Bronchial epithelial cell (primary cell): ENCODE results near the gene CDC42EP4. TPM values are rescaled to one million over a fixed set of nuclear protein-coding genes. Genes with fewer than 3 reads are reported as not detected.

Experiments used
- DNase-seq: peaks from one replicate; pipeline ENCODE4 v3.0.0-alpha.2; 2010; ENCODE audit warnings: low read depth
- FAIRE-seq: peaks from 2 replicates; lab custom pipeline; 2011; peaks lifted over from hg19 to GRCh38; lab: Jason Lieb, UNC
- H3K27me3 ChIP-seq: 2 replicates; pipeline ENCODE4 v1.5.1; 2011; ENCODE audit warnings: low read length; ENCODE audit not compliant: control insufficient read depth, insufficient read depth
- H3K36me3 ChIP-seq: 2 replicates; pipeline ENCODE4 v1.5.1; 2011; ENCODE audit warnings: low read length; ENCODE audit not compliant: control insufficient read depth, insufficient read depth
- H3K4me3 ChIP-seq: 2 replicates; pipeline ENCODE4 v1.5.1; 2011; ENCODE audit warnings: mild to moderate bottlenecking, low read depth, low read length, control low read depth
- CTCF ChIP-seq: IDR thresholded peaks from 2 replicates; pipeline ENCODE4 v1.5.1; 2011; ENCODE audit warnings: mild to moderate bottlenecking, moderate library complexity, low read length, control low read depth, inconsistent platforms; ENCODE audit not compliant: insufficient read depth, severe bottlenecking
- total RNA-seq: library from RNA; depleted of rRNA; stranded (reverse); fragments of >200 nt; gene quantifications from 2 replicates; pipeline ENCODE4 v1.2.1, GENCODE V29; 2014

CDC42EP4 gene
- total RNA-seq, 1 donor from 2014 or later, result 16.8 TPM

GRCh38 chr17:73290399-73291259, 21.2 kb downstream of the CDC42EP4 start:
- no peak overlapping the region for H3K4me3 ChIP-seq
- FAIRE-seq, result no peak
- TF ChIP-seq CTCF, result no peak

DNA sequence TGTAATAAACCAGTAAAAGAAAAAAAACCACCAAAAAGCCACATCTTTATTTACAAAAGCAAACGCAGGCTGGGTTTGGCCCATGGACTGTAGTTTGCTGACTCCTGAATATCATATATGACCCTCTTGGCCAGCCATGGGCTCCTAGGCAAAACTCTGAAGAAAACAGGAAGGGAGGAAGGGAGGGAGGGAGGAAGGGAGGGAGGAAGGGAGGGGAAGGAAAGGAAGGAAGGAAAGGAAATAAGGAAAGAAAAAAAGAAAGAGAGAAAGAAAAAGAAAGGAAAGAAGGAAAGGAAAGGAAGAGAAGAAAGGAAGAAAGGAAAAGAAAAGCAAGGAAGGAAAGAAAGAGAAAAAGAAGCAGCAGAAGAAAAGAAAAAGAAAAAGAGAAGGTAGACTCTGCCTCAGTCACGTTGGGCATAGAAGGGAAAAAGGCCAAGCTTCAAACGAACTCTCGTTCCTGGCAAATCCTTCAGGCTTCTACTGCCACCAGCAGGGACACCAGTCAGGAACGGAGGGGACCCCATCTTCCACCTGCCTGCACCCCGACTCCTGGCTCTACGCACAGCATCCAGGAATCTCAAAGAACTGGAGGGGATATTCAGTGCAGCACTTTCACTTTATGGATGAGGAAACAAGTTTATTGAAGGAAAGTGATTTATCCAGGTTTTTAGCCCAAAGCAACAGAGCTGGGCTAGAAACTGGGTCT, 22.1 kb downstream of the CDC42EP4 start:
- DNase-seq (no peak), FAIRE-seq (no peak)
- Histone ChIP-seq H3K4me3 (no peak overlapping the region), H3K27me3 (no peaks in the 10 kb centered on the region), H3K36me3 (peaks cover 16% of the 10 kb centered on the region)
- no peak for TF ChIP-seq CTCF

More at GRCh38 chr17:73290399-73291259, 21.2 kb downstream of the CDC42EP4 start:
- Histone ChIP-seq H3K36me3 (peaks cover 11% of the 10 kb centered on the region), H3K27me3 (no peaks in the 10 kb centered on the region)
- DNase-seq, result no peak

GRCh38 chr17:73288534-73289302, 23.1 kb downstream of the CDC42EP4 start:
- no peak overlapping the region for H3K4me3 ChIP-seq
- TF ChIP-seq CTCF, result no peak
- DNase-seq, result no peak
- peaks cover 16% of the 10 kb centered on the region for H3K36me3 ChIP-seq
- FAIRE-seq, result no peak
- no peaks in the 10 kb centered on the region for H3K27me3 ChIP-seq

GRCh38 chr17:73286863-73287296, 24.9 kb downstream of the CDC42EP4 start:
- TF ChIP-seq CTCF, result no peak
- peaks cover 19% of the 10 kb centered on the region for H3K36me3 ChIP-seq
- DNase-seq (peak; percentile 73), FAIRE-seq (no peak)
- no peaks in the 10 kb centered on the region for H3K27me3 ChIP-seq
- no peak overlapping the region for H3K4me3 ChIP-seq

DNA sequence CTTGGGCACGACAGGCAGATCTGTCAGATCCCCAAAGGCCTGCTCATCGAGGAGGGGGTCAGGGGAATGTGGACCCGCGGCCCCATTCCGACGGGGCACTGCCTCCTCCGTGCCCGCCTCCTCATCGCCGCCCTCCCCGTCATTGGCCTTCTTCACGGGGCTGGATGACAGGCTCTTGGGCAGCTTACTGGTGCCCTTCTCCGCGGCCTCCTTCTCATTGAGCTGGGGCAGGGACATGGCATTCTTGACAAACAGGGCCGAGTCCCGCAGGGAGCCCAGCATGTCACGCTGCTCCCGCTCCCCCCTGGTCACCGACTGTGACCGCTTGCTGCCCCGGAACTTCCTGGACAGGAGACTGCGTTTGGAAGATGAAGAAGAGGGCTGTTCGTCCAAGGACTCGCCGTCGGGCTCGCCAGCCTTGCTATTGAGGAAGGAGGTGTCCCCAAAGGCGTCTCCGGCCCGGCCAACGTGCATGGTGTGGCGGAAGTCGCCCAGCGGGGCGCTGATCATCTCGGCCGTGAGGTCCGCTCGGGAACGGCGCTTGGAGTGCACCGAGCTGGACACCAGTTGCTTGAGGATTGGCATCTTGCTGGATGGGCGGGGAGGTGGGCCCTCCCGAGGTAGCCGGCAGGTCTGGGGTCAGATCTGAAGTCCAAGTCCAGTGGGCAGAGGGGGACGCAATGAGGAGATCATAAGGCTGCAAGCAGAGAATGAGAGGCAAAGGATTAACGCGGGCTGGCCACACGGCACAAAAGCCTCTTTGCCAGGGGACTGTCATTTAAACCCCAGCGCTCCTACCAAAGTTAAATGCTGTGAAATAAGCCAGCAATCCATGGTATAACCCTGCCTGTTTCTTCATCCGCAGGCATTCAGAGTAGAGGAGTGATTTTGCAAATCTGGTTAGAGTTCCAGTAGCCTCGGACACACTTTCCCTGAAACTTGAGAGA, 25.6 kb downstream of the CDC42EP4 start:
- FAIRE-seq (no peak), DNase-seq (no peak)
- Histone ChIP-seq H3K27me3 (no peaks in the 10 kb centered on the region), H3K4me3 (no peak overlapping the region), H3K36me3 (peaks cover 20% of the 10 kb centered on the region)
- TF ChIP-seq CTCF, result no peak
